Measurements from ENCODE around the gene TSPAN11. TPM values are rescaled to one million over a fixed set of nuclear protein-coding genes. Genes with fewer than 3 reads are reported as not detected.

TSPAN11 gene
- total and polyA plus RNA-seq, 2 of the 8 experiments (the other 6 are each of a cell fraction or from before 2014, with no cell fraction given): 3.9 to 8.2 TPM

DNA sequence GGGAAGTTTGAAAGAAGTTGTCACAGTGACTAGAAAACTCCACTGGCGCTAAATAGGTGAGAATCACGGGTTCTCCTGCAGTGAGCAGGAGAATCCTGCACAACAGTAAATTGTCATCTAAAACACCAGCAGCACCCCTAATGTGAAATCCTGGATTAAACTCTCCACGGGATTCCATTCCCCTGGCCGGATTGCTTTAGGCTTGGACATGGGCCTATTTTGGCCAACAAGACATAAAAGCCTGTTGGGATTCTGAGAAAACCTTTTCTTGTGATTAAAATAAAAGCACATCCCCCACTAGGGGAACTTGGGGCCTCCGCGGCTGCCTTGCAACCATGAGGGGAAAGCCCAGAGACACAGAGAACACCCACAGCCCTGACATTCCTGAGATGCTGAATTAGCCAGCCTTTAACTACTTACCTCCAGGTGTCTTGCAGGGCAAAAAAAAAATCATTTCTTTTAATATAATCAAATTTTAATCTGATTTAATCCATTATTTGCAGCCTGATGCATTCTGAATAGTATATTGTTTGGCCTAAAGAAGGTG lies 21.0 kb upstream of the TSPAN11 start (continued):
- TF ChIP-seq EGR1 (IDR thresholded peaks at IDR 0.05; ENCODE audit: borderline replicate concordance, low read depth, low read length) (no peak), RNF2 (IDR thresholded peaks at IDR 0.05; ENCODE audit: borderline replicate concordance, low read depth, low read length, missing control alignments, poor library complexity, severe bottlenecking) (no peak), TEAD4 (IDR thresholded peaks at IDR 0.05; ENCODE audit: low read depth, low read length) (peak; percentile 53; the same call in 1 of the 2 replicates), POLR2AphosphoS5 (IDR thresholded peaks at IDR 0.05; ENCODE audit: low read depth, low read length) (no peak), RBBP5 (IDR thresholded peaks at IDR 0.05; ENCODE audit: borderline replicate concordance, low read depth, low read length) (peak; percentile 36; the same call in 1 of the 2 replicates), SIX5 (IDR thresholded peaks at IDR 0.05; ENCODE audit: low read depth, low read length) (no peak)

Measured in H1 (cell line).